Measurements from ENCODE around the gene MYO9A.

MYO9A gene

DNA sequence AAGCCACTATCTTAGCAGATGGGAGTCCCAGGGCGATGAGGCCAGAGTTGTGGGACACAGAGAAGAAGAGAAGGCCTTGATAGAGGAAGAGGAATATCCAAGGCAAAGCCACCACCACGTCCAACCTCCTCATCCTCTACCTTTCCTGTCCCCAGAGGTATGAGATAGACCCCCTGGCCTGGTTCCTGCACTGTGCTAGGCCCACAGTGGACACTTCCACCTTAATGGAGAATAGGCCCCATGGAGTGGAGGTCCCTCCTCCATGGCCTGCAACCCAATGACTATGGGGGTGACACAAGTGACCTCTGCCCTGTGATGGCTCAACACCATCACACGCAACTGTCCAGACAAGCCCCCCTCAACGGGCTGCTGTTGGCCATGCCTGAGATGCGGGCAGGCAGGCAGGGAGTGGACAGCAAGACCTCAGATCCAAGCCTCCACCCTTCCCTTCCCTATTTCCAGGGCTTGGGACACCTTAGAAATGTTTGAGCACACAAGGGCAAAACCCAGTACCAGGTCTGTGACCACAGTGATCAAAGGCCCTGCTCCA lies 42.8 kb upstream of the MYO9A start:
- Histone ChIP-seq H3K27me3 (ENCODE audit: insufficient read depth, insufficient read length) (no peaks in the 10 kb centered on the region), H3K9me3 (ENCODE audit: insufficient read depth, low read length) (no peaks in the 10 kb centered on the region), H3K4me1 (ENCODE audit: insufficient read depth, insufficient read length) (peaks cover 3% of the 10 kb centered on the region), H3K36me3 (ENCODE audit: insufficient read depth, insufficient read length, low read length) (no peaks in the 10 kb centered on the region), H3K9ac (ENCODE audit: insufficient read length, low read depth) (no peak overlapping the region), H3K4me3 (ENCODE audit: insufficient read length, low read depth) (no peak overlapping the region)
- no peak for DNase-seq (ENCODE audit: low read depth, low spot score)
- TF ChIP-seq SUZ12 (IDR thresholded peaks at IDR 0.05; ENCODE audit: extremely low read depth, insufficient read depth, insufficient read length) = no peak
- no peak for TF ChIP-seq ZNF274 (IDR thresholded peaks at IDR 0.05; ENCODE audit: low read depth, low read length)
- TF ChIP-seq YY1 (IDR thresholded peaks at IDR 0.05; ENCODE audit: insufficient read depth, insufficient read length) = no peak

DNA sequence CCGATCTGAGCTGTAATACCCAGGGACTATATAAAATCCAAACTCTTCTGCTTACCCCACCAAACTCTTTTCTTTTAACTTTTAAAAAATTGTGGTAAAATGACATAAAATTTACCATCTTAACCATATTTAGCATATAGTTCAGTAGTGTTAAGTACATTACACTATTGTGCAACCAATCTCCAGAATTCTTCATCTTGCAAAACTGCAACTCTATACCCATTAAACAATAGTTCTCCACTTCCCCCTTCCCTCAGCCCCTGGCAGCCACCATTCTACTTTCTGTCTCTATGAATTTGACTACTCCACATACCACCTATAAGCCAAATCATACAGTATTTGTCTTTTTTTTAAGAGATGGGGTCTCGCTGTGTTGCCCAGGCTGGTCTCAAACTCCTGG lies 39.0 kb upstream of the MYO9A start:
- H3K4me1 ChIP-seq (ENCODE audit: insufficient read depth, insufficient read length) = peaks cover 3% of the 10 kb centered on the region
- H3K9ac ChIP-seq (ENCODE audit: insufficient read length, low read depth) = no peak overlapping the region
- no peak for DNase-seq (ENCODE audit: low read depth, low spot score)
- TF ChIP-seq YY1 (IDR thresholded peaks at IDR 0.05; ENCODE audit: insufficient read depth, insufficient read length) (no peak), ZNF274 (IDR thresholded peaks at IDR 0.05; ENCODE audit: low read depth, low read length) (no peak), SUZ12 (IDR thresholded peaks at IDR 0.05; ENCODE audit: extremely low read depth, insufficient read depth, insufficient read length) (no peak)
- H3K27me3 ChIP-seq (ENCODE audit: insufficient read depth, insufficient read length) = no peaks in the 10 kb centered on the region
- no peaks in the 10 kb centered on the region for H3K9me3 ChIP-seq (ENCODE audit: insufficient read depth, low read length)
- no peaks in the 10 kb centered on the region for H3K36me3 ChIP-seq (ENCODE audit: insufficient read depth, insufficient read length, low read length)
- H3K4me3 ChIP-seq (ENCODE audit: insufficient read length, low read depth) = no peak overlapping the region

DNA sequence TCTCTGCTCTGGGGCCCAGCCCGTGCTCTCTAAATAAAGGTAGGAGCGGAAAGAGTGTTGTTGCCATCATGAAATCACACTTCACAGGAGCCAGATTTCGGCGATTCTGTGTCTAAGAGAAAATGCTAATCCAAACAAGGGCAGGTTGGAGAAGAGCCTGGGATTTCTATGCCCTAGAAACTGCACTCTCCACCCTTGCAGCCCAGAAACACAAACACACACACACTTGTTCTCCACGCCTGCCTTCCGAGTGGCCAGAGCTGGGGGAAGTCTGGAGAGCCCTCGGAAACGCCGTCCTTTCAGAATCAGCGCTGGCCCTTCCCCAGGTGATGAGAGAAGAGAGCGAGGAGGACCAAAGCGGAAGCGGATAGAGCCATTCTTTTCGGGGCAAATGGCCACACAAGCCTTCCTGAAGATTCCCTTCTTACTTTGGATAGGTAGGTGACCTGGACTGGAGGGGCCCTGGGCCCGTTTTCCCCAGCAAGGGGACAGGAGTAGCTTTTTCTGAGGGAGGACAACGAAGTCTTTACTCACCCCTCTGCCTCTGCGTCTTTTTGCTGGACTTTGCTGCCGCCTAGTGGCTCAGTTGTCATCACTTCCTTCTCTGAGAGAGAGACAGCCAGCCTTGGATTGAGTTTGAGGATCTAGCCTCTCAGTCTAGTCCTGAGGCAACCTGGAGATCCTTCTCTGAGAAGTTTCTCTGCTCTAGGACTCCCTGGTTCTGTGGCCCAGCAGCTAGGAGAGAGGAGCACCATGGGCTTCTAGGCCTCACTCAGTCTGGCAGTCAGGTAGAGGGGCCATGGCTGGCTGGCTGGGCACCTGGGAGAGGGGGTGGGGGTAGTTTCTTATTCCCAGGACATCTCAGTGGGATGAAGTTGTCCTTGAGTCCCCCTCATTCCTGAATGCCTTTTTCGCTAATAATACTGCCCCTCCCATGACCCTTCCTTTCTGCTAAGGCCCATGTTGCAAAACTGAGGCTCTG lies 38.0 kb upstream of the MYO9A start:
- H3K9ac ChIP-seq (ENCODE audit: insufficient read length, low read depth) = peak overlapping the region; percentile 2
- H3K27me3 ChIP-seq (ENCODE audit: insufficient read depth, insufficient read length) = no peaks in the 10 kb centered on the region
- no peak for TF ChIP-seq ZNF274 (IDR thresholded peaks at IDR 0.05; ENCODE audit: low read depth, low read length)
- DNase-seq (ENCODE audit: low read depth, low spot score) = peak; percentile 83
- H3K4me1 ChIP-seq (ENCODE audit: insufficient read depth, insufficient read length) = peaks cover 2% of the 10 kb centered on the region
- H3K4me3 ChIP-seq (ENCODE audit: insufficient read length, low read depth) = no peak overlapping the region
- H3K9me3 ChIP-seq (ENCODE audit: insufficient read depth, low read length) = no peaks in the 10 kb centered on the region
- H3K36me3 ChIP-seq (ENCODE audit: insufficient read depth, insufficient read length, low read length) = no peaks in the 10 kb centered on the region

DNA sequence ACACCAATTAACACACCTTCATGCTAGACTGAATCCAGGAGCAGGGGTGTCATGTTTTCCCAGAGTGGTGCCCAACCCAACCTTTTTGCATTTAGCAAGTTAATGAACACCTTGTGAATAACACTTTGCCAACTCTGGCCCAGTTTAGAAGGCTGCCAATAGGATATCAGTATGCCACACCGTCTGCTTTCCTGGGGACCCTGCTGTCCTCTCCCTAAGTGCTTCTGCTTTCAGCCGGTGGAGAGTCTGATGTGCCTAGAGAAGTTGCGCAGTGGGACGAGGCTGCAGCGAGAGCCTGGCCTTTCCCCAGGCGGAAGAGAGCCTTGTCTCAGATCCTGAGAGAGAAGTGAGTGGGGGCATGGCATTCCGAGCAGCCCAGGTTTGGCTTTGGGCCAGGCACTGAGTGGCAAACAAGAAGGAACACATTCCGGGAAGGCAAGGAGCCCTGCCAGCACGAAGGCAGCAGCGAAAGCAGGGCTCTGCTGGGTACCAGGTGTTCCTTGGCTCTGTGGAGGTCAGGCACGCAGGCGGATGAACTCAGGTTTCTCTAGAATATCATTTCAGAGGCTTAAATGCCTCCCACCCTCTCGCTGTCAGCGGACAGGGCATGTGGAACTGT lies 37.2 kb upstream of the MYO9A start:
- H3K9ac ChIP-seq (ENCODE audit: insufficient read length, low read depth) = no peak overlapping the region
- TF ChIP-seq YY1 (IDR thresholded peaks at IDR 0.05; ENCODE audit: insufficient read depth, insufficient read length) (no peak), SUZ12 (IDR thresholded peaks at IDR 0.05; ENCODE audit: extremely low read depth, insufficient read depth, insufficient read length) (no peak), ZNF274 (IDR thresholded peaks at IDR 0.05; ENCODE audit: low read depth, low read length) (no peak)
- H3K9me3 ChIP-seq (ENCODE audit: insufficient read depth, low read length) = no peaks in the 10 kb centered on the region
- H3K27me3 ChIP-seq (ENCODE audit: insufficient read depth, insufficient read length) = no peaks in the 10 kb centered on the region
- no peaks in the 10 kb centered on the region for H3K4me1 ChIP-seq (ENCODE audit: insufficient read depth, insufficient read length)
- no peak overlapping the region for H3K4me3 ChIP-seq (ENCODE audit: insufficient read length, low read depth)
- no peaks in the 10 kb centered on the region for H3K36me3 ChIP-seq (ENCODE audit: insufficient read depth, insufficient read length, low read length)
- DNase-seq (ENCODE audit: low read depth, low spot score) = no peak

DNA sequence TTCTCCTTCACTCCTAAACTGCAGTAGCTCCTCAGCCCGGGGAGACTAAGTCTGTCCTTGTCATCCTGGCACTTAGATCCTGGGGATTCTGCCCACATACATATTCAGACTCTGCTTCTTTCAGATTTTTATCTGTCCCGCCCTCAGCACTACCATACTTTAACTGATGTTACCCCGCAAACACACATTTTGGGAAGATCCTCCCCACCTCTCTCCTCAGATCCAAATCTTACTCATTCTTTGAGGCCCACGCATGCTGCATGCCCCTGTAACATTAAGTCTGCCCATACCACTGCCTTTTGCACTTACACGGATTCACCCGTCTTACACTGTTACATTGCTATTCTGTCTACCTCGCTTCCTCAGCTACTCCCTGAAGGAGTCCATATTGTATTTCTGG lies 36.4 kb upstream of the MYO9A start:
- no peaks in the 10 kb centered on the region for H3K4me1 ChIP-seq (ENCODE audit: insufficient read depth, insufficient read length)
- no peak for DNase-seq (ENCODE audit: low read depth, low spot score)
- H3K27me3 ChIP-seq (ENCODE audit: insufficient read depth, insufficient read length) = no peaks in the 10 kb centered on the region
- no peak overlapping the region for H3K4me3 ChIP-seq (ENCODE audit: insufficient read length, low read depth)
- no peaks in the 10 kb centered on the region for H3K9me3 ChIP-seq (ENCODE audit: insufficient read depth, low read length)
- TF ChIP-seq SUZ12 (IDR thresholded peaks at IDR 0.05; ENCODE audit: extremely low read depth, insufficient read depth, insufficient read length) = no peak
- TF ChIP-seq ZNF274 (IDR thresholded peaks at IDR 0.05; ENCODE audit: low read depth, low read length) = no peak
- no peak for TF ChIP-seq YY1 (IDR thresholded peaks at IDR 0.05; ENCODE audit: insufficient read depth, insufficient read length)
- no peaks in the 10 kb centered on the region for H3K36me3 ChIP-seq (ENCODE audit: insufficient read depth, insufficient read length, low read length)
- no peak overlapping the region for H3K9ac ChIP-seq (ENCODE audit: insufficient read length, low read depth)

DNA sequence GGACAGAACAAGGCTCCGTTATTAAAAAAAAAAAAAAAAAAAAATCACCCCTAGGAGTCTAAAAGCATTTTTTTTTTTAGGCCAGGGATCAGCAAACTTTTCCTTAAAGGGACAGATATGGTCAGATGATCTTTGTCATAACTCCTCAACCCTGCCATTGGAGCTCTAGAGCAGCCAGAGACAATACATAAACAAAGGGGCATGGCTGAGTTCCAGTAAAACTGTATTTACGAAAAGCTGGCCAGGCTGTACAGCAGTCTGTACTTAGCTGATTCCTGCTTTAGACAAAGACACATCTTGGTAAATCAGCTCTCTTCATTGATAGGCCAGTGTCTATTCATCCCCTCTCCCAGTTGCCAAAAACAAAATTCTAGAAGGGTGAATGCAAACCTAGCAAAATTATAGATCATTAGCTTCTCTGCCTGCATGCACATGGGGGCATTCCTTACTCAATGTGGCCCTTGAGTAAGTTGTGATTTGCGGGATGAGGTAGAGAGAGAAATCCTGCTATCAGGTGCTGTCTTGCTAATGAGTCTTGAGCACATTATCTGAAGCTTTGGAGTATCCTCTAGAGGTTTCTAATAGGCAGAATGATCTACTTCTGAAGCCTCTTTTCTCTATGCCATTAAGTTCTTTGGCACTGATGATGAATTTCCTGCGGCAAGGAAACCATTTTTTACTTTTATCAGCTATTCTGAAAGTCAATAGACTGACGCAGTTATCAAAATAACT lies 35.5 kb upstream of the MYO9A start:
- H3K9me3 ChIP-seq (ENCODE audit: insufficient read depth, low read length) = no peaks in the 10 kb centered on the region
- H3K27me3 ChIP-seq (ENCODE audit: insufficient read depth, insufficient read length) = no peaks in the 10 kb centered on the region
- no peak overlapping the region for H3K9ac ChIP-seq (ENCODE audit: insufficient read length, low read depth)
- no peak for TF ChIP-seq SUZ12 (IDR thresholded peaks at IDR 0.05; ENCODE audit: extremely low read depth, insufficient read depth, insufficient read length)
- no peak for TF ChIP-seq ZNF274 (IDR thresholded peaks at IDR 0.05; ENCODE audit: low read depth, low read length)
- TF ChIP-seq YY1 (IDR thresholded peaks at IDR 0.05; ENCODE audit: insufficient read depth, insufficient read length) = no peak
- no peak for DNase-seq (ENCODE audit: low read depth, low spot score)
- H3K36me3 ChIP-seq (ENCODE audit: insufficient read depth, insufficient read length, low read length) = no peaks in the 10 kb centered on the region
- no peaks in the 10 kb centered on the region for H3K4me1 ChIP-seq (ENCODE audit: insufficient read depth, insufficient read length)
- no peak overlapping the region for H3K4me3 ChIP-seq (ENCODE audit: insufficient read length, low read depth)

All from NT2/D1 (cell line).